Dermis blood vessel endothelial cell (primary cell): ENCODE results near the gene PBLD. TPM values are rescaled to one million over a fixed set of nuclear protein-coding genes. Genes with fewer than 3 reads are reported as not detected.

Source experiments
- DNase-seq: peaks from one replicate; pipeline ENCODE4 v3.0.0; 2010
- total RNA-seq: library from RNA; depleted of rRNA; stranded (reverse); fragments of >200 nt; gene quantifications from 2 replicates; pipeline ENCODE4 v1.2.3, GENCODE V29; 2014

PBLD gene
- total RNA-seq, 1 donor from 2014 or later: 3.1 TPM

- DNase-seq: no peak
These were observed 99.7 kb downstream of the PBLD start for GRCh38 chr10:68233046-68233445.

Other genes starting within 250 kb of the PBLD start
- under 0.01 TPM in 1 of 2 replicates, not detected in the other for gene MYPN, start 223.4 kb downstream of the PBLD start, total RNA-seq
- not detected in 2 replicates for gene ATOH7, start 100.8 kb downstream of the PBLD start, total RNA-seq
- gene HNRNPH3, start 864 bp downstream of the PBLD start, total RNA-seq: 19.2 and 40.1 TPM in 2 replicates
- gene RUFY2, start 74.3 kb upstream of the PBLD start, total RNA-seq: 18.2 and 23.5 TPM in 2 replicates
- 8.7 and 11.6 TPM in 2 replicates for gene DNA2, start 139.0 kb upstream of the PBLD start, total RNA-seq
- gene SLC25A16, start 194.6 kb upstream of the PBLD start, total RNA-seq: 8.2 and 13.7 TPM in 2 replicates
- gene TET1, start 227.4 kb upstream of the PBLD start, total RNA-seq: 1.2 TPM in 2 replicates